GM19452 (cell line): ENCODE data around the gene MOV10L1.

Source experiments
- ATAC-seq: cut with Tn5 transposase; IDR thresholded peaks from one replicate; pipeline ENCODE4 v1.9.1; 2021; ENCODE audit not compliant: unreplicated experiment

Gene MOV10L1

GRCh38 chr22:50089682-50090411 lies at the start of gene MOV10L1:
TSS of gene MOV10L1 (plus strand) at chr22:50090006. CDS start at chr22:50090089, 83 bp downstream.
- no peak for ATAC-seq

GRCh38 chr22:50040717-50041116 lies 49.1 kb upstream of the MOV10L1 start:
- no peak for ATAC-seq

GRCh38 chr22:50041361-50042065 lies 48.3 kb upstream of the MOV10L1 start:
- no peak for ATAC-seq

GRCh38 chr22:50044485-50045118 lies 45.2 kb upstream of the MOV10L1 start:
- no peak for ATAC-seq

- ATAC-seq, result no peak
Observed at GRCh38 chr22:50045211-50046018, 44.4 kb upstream of the MOV10L1 start.

GRCh38 chr22:50046019-50046415 lies 43.8 kb upstream of the MOV10L1 start:
- ATAC-seq, result no peak

- ATAC-seq, result no peak
Observed at GRCh38 chr22:50046481-50047245, 43.1 kb upstream of the MOV10L1 start.

GRCh38 chr22:50047346-50047745 lies 42.5 kb upstream of the MOV10L1 start:
- no peak for ATAC-seq

- ATAC-seq, result no peak
Observed at GRCh38 chr22:50048061-50048765, 41.6 kb upstream of the MOV10L1 start.

- ATAC-seq, result no peak
Observed at GRCh38 chr22:50048836-50049235, 41.0 kb upstream of the MOV10L1 start.

- ATAC-seq, result no peak
Observed at GRCh38 chr22:50049299-50050195, 40.3 kb upstream of the MOV10L1 start.

GRCh38 chr22:50051930-50052329 lies 37.9 kb upstream of the MOV10L1 start:
- no peak for ATAC-seq

GRCh38 chr22:50053861-50054260 lies 35.9 kb upstream of the MOV10L1 start:
- no peak for ATAC-seq

GRCh38 chr22:50056214-50056972 lies 33.4 kb upstream of the MOV10L1 start:
- ATAC-seq, result no peak

GRCh38 chr22:50057278-50058060 lies 32.3 kb upstream of the MOV10L1 start:
- no peak for ATAC-seq

GRCh38 chr22:50058061-50058905 lies 31.5 kb upstream of the MOV10L1 start, which contains the start of gene TTLL8:
TSS of gene TTLL8 (minus strand) at chr22:50058298.
- no peak for ATAC-seq
